Left lung (tissue), 10 donors: ENCODE results near the gene STK17B. TPM values are rescaled to one million over a fixed set of nuclear protein-coding genes. Genes with fewer than 3 reads are reported as not detected.

Source experiments
- ATAC-seq: fragments of 200-7000 bp; cut with Tn5 transposase; one replicate; pipeline ENCODE4 v1.9.1; 2020; ENCODE audit warnings: moderate library complexity
- DNase-seq, 4 donors: peaks; one replicate each; pipeline ENCODE4 v3.0.0-alpha.2; 2013 to 2020
- H3K27ac ChIP-seq, 2 donors: fragments of 200-600 bp; sonication (generic) in 1 of 2; one replicate each; pipeline versions ENCODE4 v1.5.0 to v1.8.0; 2020 to 2021
- H3K27me3 ChIP-seq, 2 donors: fragments of 200-600 bp; sonication (generic) in 1 of 2; one replicate each; pipeline versions ENCODE4 v1.5.0 to v1.8.0; 2020 to 2021
- H3K36me3 ChIP-seq, 2 donors: fragments of 200-600 bp; sonication (generic) in 1 of 2; one replicate each; pipeline versions ENCODE4 v1.5.0 to v1.8.0; 2020 to 2021
- H3K4me1 ChIP-seq, 2 donors: fragments of 200-600 bp; one replicate each; pipeline ENCODE4 v1.8.0; 2021
- H3K4me3 ChIP-seq, 2 donors: fragments of 200-600 bp; sonication (generic) in 1 of 2; one replicate each; pipeline versions ENCODE4 v1.5.0 to v1.8.0; 2020 to 2021; ENCODE audit warnings: mild to moderate bottlenecking in 1 of 2
- H3K9me3 ChIP-seq, 2 donors: fragments of 200-600 bp; sonication (generic) in 1 of 2; one replicate each; pipeline versions ENCODE4 v1.5.0 to v1.8.0; 2020 to 2021
- intact Hi-C, 2 donors: fragments of 100-400 bp; cut with DNase I; formaldehyde crosslinking; loops; one replicate each; pipeline versions ENCODE4 v1.11.2 to v1.14.2; 2022
- polyA plus RNA-seq, 6 donors: library from polyadenylated mRNA; unstranded; fragments of 120-200 nt; gene quantifications; one replicate each; pipeline ENCODE4 v1.2.1, GENCODE V29; 2013; ENCODE audit not compliant: insufficient read length in 6 of 6
- total RNA-seq, 2 donors: library from RNA; stranded (reverse); fragmentation: NEBNext Ultra II Directional; extraction: Animal tissue kit (Norgen Biotek cat#: 25700); gene quantifications; one replicate each; pipeline ENCODE4 v1.2.1, GENCODE V29; 2021
- TF ChIP-seq, protein P1 (sequence below), 2 donors: fragments of 200-600 bp; sonication (generic) in 1 of 2; IDR thresholded peaks; one replicate each; pipeline versions ENCODE4 v1.5.0 to v1.8.0; 2021; ENCODE audit warnings: antibody characterized with exemption in 2 of 2
- donor health status: DM: no; HTN: yes; CAD: no.
- donor health status: DM: no; HTN: no; CAD: no.

Gene STK17B
- total and polyA plus RNA-seq, 8 donors: 12.1 to 59.2 (median 15.4) TPM

DNA sequence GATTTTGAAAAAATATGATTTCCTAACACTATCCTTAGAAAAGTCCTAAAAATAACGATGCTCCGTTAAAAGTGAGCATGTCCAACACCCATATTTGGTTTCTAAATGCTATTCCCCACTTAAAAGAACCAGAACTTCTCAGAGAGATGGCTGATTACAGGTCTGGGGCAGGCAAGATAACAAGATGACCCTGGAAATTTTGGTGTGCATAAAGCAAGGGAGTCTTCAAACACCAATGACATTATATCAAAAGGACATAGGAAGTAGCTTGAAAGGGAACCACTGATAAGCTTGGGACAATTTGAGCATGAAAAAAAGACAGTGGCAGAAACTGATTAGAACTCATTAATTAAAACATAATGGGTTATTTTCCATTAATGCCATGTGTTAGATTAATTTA, 17.9 kb downstream of the STK17B start:
- peaks cover 0 to 44% of the 10 kb centered on the region in 2 donors for H3K36me3 ChIP-seq
- TF ChIP-seq, protein P1, sequence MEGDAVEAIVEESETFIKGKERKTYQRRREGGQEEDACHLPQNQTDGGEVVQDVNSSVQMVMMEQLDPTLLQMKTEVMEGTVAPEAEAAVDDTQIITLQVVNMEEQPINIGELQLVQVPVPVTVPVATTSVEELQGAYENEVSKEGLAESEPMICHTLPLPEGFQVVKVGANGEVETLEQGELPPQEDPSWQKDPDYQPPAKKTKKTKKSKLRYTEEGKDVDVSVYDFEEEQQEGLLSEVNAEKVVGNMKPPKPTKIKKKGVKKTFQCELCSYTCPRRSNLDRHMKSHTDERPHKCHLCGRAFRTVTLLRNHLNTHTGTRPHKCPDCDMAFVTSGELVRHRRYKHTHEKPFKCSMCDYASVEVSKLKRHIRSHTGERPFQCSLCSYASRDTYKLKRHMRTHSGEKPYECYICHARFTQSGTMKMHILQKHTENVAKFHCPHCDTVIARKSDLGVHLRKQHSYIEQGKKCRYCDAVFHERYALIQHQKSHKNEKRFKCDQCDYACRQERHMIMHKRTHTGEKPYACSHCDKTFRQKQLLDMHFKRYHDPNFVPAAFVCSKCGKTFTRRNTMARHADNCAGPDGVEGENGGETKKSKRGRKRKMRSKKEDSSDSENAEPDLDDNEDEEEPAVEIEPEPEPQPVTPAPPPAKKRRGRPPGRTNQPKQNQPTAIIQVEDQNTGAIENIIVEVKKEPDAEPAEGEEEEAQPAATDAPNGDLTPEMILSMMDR (IDR thresholded peaks at IDR 0.05): no peak
- H3K4me1 ChIP-seq: peaks cover 0 to 23% of the 10 kb centered on the region in 2 donors
- DNase-seq: no peak
- H3K4me3 ChIP-seq: no peak overlapping the region
- no peak overlapping the region for H3K27ac ChIP-seq
- intact Hi-C loops: no loop called here
- no peaks in the 10 kb centered on the region for H3K9me3 ChIP-seq
- H3K27me3 ChIP-seq: no peaks in the 10 kb centered on the region
- ATAC-seq: no peak

DNA sequence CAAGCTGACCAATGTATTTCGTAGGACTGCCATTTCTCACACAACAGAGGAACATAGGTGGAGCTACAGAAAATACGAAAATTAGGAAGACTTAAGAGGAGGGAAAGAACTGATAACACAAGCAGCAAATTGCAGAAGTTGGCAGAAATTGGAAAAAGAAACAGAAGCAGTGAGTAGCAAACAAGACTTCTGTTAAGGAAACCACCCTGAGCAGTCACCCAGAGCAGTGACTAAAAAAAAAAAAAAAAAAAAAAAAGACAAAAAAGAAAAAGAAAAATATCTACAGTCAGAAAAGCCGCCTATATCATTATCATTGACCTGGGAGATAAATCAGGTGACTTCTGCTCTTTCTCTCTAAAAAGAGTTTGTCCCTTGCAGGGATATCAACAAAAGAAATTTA, 21.4 kb downstream of the STK17B start:
- ATAC-seq: peak; percentile 13
- intact Hi-C loops: no loop called here
- peaks cover 0 to 58% of the 10 kb centered on the region in 2 donors for H3K36me3 ChIP-seq

DNA sequence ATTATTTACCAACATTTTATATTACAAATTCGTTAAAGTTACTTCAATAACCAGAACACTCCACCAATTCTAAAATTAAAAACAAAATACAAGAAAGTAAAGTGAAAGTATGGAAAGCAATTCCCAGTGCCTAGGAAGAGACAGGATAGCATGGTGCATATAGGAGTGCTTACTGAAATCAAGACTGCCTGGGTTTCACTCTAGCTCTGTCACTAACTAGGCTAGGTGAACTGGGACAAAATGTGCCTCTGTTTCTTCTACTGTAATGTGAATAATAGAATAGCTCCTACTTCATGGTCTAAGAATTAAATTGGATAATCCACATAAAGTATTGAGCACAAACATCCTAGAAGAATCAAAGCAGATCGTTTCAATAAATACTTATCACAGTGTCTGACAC, 22.6 kb downstream of the STK17B start:
- DNase-seq (no peak), ATAC-seq (no peak)
- Histone ChIP-seq H3K4me3 (no peak overlapping the region), H3K27me3 (no peaks in the 10 kb centered on the region), H3K9me3 (no peaks in the 10 kb centered on the region), H3K36me3 (peaks cover 0 to 58% of the 10 kb centered on the region in 2 donors), H3K4me1 (peaks cover 0 to 18% of the 10 kb centered on the region in 2 donors), H3K27ac (no peak overlapping the region)
- TF ChIP-seq, protein P1 (IDR thresholded peaks at IDR 0.05): no peak
- intact Hi-C loops: no loop called here

More for the DNA sequence above, 21.4 kb downstream of the STK17B start:
- no peaks in the 10 kb centered on the region for H3K27me3 ChIP-seq
- TF ChIP-seq, protein P1 (IDR thresholded peaks at IDR 0.05): no peak
- no peak for DNase-seq
- no peak overlapping the region for H3K27ac ChIP-seq
- H3K4me1 ChIP-seq: peaks cover 0 to 16% of the 10 kb centered on the region in 2 donors
- no peaks in the 10 kb centered on the region for H3K9me3 ChIP-seq
- no peak overlapping the region for H3K4me3 ChIP-seq

DNA sequence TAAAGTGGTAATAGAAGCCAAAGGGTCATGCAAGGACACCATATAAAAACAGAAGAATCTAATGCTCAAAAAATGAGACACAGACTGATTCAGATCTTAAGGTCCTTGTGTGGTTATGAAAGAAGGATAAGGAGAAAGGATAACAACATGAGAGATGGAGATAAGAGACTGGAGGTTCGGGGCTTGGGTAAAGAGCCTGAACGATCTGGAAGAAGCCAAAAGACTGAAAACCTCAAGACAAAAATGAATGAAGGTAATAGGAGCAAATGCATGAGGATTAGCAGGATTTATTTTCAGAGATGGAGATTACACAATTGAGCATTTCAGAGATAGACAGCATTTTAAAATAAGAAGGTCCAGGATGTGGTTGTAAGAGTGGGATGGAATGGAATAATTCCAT, 26.1 kb downstream of the STK17B start:
- Histone ChIP-seq H3K36me3 (peaks cover 0 to 77% of the 10 kb centered on the region in 2 donors), H3K4me3 (no peak overlapping the region), H3K9me3 (no peaks in the 10 kb centered on the region)

DNA sequence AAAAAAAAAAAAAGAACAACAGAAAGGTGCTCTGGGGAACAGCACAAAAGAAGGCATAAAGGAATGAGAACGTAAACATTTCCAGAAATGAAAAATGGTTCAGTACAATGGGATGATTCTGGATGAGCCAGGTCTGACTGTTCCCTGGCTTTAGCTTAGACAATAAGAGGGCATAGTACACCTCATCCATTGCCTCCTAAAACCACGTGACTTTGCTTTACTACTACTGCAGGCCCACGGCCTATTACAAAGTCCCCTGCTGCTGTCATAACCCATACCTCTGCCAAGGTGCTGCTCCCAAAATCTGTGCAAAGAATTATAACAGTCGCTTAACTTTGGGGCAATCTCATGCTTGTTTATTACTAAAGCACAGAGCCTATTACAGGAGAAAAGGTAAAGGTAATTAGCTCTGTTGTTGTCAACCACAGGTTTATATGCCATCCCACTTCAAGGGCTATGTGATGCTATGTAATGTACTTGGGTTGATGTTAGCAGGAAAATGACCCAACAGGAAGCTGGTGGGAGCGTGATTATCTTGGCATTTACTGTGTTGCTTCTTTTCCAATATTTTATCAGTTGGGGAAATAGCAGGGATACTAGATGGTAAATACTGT, 26.8 kb downstream of the STK17B start:
- Histone ChIP-seq H3K27ac (no peak overlapping the region), H3K4me3 (no peak overlapping the region), H3K36me3 (peaks cover 0 to 83% of the 10 kb centered on the region in 2 donors), H3K27me3 (no peaks in the 10 kb centered on the region), H3K4me1 (peaks cover 0 to 20% of the 10 kb centered on the region in 2 donors), H3K9me3 (no peaks in the 10 kb centered on the region)
- no peak for ATAC-seq
- intact Hi-C loops: no loop called here
- TF ChIP-seq, protein P1 (IDR thresholded peaks at IDR 0.05): no peak
- no peak for DNase-seq

More for the DNA sequence above, 26.1 kb downstream of the STK17B start:
- peaks cover 0 to 26% of the 10 kb centered on the region in 2 donors for H3K4me1 ChIP-seq
- DNase-seq (no peak), ATAC-seq (no peak)
- no peaks in the 10 kb centered on the region for H3K27me3 ChIP-seq
- no peak overlapping the region for H3K27ac ChIP-seq
- intact Hi-C loops: no loop called here
- TF ChIP-seq, protein P1 (IDR thresholded peaks at IDR 0.05): no peak
